ENCODE results near the gene FGF2.

Gene FGF2

DNA sequence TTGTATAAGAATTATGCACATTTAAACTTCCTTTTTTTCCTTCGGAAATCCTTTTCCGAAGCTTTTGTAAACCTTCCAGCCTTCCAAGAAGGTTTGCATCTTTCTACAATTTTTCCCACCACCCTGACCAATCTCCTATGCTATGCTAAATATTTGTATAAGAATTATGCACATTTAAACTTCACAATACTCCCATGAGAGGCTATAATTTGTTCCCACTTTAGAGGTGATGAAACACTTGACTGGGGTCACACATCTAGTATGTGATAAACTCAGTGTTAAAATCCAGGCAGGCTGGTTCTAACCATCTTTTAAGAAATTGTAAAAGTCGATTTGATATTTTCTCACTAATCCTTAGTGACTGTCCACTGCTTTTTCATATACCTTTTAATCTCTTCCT lies 73.7 kb downstream of the FGF2 start:
- TF ChIP-seq, protein P1, sequence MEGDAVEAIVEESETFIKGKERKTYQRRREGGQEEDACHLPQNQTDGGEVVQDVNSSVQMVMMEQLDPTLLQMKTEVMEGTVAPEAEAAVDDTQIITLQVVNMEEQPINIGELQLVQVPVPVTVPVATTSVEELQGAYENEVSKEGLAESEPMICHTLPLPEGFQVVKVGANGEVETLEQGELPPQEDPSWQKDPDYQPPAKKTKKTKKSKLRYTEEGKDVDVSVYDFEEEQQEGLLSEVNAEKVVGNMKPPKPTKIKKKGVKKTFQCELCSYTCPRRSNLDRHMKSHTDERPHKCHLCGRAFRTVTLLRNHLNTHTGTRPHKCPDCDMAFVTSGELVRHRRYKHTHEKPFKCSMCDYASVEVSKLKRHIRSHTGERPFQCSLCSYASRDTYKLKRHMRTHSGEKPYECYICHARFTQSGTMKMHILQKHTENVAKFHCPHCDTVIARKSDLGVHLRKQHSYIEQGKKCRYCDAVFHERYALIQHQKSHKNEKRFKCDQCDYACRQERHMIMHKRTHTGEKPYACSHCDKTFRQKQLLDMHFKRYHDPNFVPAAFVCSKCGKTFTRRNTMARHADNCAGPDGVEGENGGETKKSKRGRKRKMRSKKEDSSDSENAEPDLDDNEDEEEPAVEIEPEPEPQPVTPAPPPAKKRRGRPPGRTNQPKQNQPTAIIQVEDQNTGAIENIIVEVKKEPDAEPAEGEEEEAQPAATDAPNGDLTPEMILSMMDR (IDR thresholded peaks at IDR 0.05; ENCODE audit: control insufficient read depth, extremely low read depth, insufficient read depth), result no peak
- no peak for DNase-seq (ENCODE audit: low read depth)
- H3K4me3 ChIP-seq (ENCODE audit: low read depth, low read length), result no peak overlapping the region

DNA sequence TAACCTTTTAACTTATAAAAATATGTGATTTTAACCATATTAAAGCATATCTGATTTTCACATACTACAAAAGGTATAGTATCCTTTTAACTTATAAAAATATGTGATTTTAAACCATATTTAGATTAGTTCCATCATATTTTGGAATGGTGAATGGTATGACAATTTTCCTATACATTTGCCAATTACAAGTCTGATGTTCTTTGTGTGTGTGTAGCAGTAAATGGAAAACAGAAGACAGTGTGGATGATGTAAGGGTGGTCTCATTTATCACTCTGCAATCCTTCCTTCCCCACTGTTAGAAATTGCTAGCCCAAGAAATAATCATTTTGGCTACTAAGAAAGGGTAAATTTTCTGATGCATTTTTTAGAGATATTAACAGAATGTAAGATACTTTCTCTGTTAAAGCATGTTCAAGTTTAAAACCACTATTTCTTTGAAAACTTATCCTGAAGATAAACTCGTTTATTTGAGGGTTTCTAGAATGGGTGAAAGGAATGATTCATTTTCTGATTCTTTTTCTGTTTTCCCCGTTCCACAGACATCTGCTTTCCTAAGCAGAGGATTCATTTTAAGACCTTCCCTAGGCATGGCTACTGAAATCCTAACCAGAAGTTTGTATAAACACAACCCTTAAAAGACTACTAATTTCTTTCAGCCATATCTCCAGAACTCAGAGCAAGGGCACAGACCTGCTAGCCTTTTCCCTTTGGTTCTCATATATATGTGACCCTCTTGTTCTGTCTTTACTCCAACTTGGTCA lies 74.8 kb downstream of the FGF2 start:
- TF ChIP-seq, protein P1 (IDR thresholded peaks at IDR 0.05; ENCODE audit: control insufficient read depth, extremely low read depth, insufficient read depth), result no peak
- no peak for DNase-seq (ENCODE audit: low read depth)
- no peak overlapping the region for H3K4me3 ChIP-seq (ENCODE audit: low read depth, low read length)

DNA sequence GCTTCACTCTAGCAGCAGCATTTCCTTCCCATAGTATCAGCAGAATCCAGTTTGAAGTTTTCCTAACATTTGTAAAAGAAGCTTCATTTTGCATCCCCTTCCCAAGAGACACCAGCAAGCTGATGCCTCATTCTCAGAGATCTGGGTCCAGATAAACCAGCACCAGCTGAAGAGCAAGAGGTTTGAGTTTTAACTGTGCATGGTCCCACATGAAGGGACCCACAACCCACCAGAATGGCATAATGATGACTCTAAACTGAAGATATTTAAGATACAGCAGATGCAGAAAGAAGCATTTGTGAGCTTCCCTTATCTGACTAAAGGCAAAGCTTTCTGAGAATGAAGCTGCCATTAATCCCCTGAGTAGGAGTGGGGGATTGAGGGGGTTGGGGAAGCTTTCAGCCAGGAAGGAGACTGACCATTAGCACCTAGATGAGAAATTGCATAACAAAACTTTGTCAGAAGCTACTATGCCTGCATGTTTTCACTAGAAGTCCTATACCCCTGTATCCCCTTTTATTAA lies 77.2 kb downstream of the FGF2 start:
- TF ChIP-seq, protein P1 (IDR thresholded peaks at IDR 0.05; ENCODE audit: control insufficient read depth, extremely low read depth, insufficient read depth), result no peak
- DNase-seq (ENCODE audit: low read depth), result no peak
- H3K4me3 ChIP-seq (ENCODE audit: low read depth, low read length), result no peak overlapping the region

DNA sequence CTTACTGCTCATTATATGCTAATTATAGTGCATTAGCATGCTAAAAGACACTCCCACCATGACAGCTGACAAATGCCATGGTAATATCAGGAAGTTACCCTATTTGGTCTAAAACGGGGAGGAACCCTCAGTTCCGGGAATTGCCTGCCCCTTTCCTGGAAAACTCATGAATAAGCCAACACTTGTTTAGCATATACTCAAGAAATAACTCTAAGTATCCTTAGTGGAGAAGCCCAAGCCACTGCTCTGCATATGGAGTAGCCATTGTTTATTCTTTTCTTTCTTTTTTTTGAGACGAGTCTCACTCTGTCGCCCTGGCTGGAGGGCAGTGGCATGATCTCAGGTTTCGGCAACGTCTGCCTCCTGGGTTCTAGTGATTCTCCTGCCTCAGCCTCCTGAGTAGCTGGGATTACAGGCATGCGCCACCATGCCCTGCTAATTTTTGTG lies 80.3 kb downstream of the FGF2 start:
- no peak overlapping the region for H3K4me3 ChIP-seq (ENCODE audit: low read depth, low read length)
- DNase-seq (ENCODE audit: low read depth), result no peak
- TF ChIP-seq, protein P1 (IDR thresholded peaks at IDR 0.05; ENCODE audit: control insufficient read depth, extremely low read depth, insufficient read depth), result no peak

DNA sequence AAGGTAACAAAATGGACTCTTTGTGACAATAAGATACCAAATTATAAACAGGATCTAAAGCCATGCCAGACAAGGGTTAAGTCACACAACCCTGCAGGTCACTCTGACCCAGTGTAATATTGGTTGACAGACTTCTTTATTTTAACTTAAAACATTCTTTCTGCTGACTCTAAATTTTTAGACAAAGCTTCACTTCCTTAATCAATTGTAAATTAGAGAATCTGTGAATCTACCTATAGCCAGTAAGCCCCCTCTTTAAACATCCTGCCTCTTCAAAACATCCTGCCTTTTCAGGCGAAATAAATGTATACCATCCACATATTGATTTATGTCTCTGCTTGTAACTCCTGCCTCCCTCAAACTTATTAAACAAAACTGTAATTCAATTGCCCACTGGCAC lies 81.6 kb downstream of the FGF2 start:
- TF ChIP-seq, protein P1 (IDR thresholded peaks at IDR 0.05; ENCODE audit: control insufficient read depth, extremely low read depth, insufficient read depth), result no peak
- no peak overlapping the region for H3K4me3 ChIP-seq (ENCODE audit: low read depth, low read length)
- no peak for DNase-seq (ENCODE audit: low read depth)

DNA sequence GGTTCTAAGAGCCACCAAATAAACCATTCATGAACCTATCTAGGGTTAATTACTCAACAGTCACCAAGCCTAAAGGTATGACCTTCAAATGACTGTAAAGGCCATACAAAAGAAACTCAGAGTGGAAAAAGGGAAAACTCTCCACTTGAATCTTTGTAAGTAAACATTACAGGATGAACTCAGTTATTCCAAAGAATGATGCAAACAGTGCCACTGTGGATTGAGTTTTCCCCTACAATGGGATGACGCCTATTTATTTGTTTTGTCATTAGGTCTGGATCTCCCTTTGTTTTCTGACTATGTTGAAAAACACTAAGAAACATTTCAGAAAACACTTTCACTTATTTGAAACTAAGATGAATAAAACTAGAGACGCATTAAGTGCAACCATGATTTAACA lies 83.1 kb downstream of the FGF2 start:
- H3K4me3 ChIP-seq (ENCODE audit: low read depth, low read length), result no peak overlapping the region
- no peak for DNase-seq (ENCODE audit: low read depth)
- TF ChIP-seq, protein P1 (IDR thresholded peaks at IDR 0.05; ENCODE audit: control insufficient read depth, extremely low read depth, insufficient read depth), result no peak

DNA sequence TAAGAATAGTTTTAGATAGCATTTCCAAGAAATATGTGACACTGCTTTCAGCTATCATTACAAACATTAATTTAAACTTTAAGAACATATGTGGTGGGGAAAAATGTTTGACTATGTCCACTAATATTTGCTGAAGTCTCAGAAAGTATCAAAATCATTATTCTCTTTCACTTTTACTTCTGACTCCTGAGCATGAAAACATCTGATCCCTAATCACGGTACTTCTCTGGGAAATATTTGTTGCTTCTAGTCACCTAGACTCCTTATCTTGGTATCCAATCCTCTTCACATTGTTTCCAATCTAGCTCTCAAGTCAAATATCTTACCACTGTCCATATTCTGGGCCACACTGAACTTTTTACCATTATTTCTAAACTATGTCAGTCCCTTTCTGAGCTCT lies 85.0 kb downstream of the FGF2 start:
- H3K4me3 ChIP-seq (ENCODE audit: low read depth, low read length), result no peak overlapping the region
- TF ChIP-seq, protein P1 (IDR thresholded peaks at IDR 0.05; ENCODE audit: control insufficient read depth, extremely low read depth, insufficient read depth), result no peak
- DNase-seq (ENCODE audit: low read depth), result no peak
